Immature natural killer cell (primary cell): Measurements from ENCODE around the gene NFKBIE. TPM values are rescaled to one million over a fixed set of nuclear protein-coding genes. Genes with fewer than 3 reads are reported as not detected.

Experiments used
- DNase-seq, 3 donors: peaks; one replicate each; pipeline ENCODE4 v3.0.0; 2022; ENCODE audit warnings: mixed read lengths in 1 of 3
- H3K27ac Mint-ChIP-seq, 6 donors: one replicate each; pipeline ENCODE4 v1.8.0; 2020; ENCODE audit warnings: mixed read lengths in 6 of 6, mild to moderate bottlenecking in 5 of 6, inconsistent platforms in 4 of 6, moderate library complexity in 3 of 6
- H3K27me3 Mint-ChIP-seq, 3 donors: one replicate each; pipeline ENCODE4 v1.8.0; 2020 to 2021; ENCODE audit warnings: low read depth in 3 of 3, mild to moderate bottlenecking in 3 of 3, mixed read lengths in 3 of 3, moderate library complexity in 3 of 3, inconsistent platforms in 1 of 3
- H3K36me3 Mint-ChIP-seq, 3 donors: one replicate each; pipeline ENCODE4 v1.8.0; 2020; ENCODE audit warnings: mixed read lengths in 3 of 3, inconsistent platforms in 2 of 3, mild to moderate bottlenecking in 2 of 3
- H3K4me1 Mint-ChIP-seq, 2 donors: one replicate each; pipeline ENCODE4 v1.8.0; 2020; ENCODE audit warnings: inconsistent platforms in 2 of 2, mild to moderate bottlenecking in 2 of 2, mixed read lengths in 2 of 2, moderate library complexity in 1 of 2
- H3K4me3 Mint-ChIP-seq, 5 donors: one replicate each; pipeline ENCODE4 v1.8.0; 2020; ENCODE audit warnings: mild to moderate bottlenecking in 5 of 5, mixed read lengths in 5 of 5, inconsistent platforms in 3 of 5, moderate library complexity in 3 of 5
- H3K9me3 Mint-ChIP-seq, 6 donors: one replicate each; pipeline ENCODE4 v1.8.0; 2020; ENCODE audit warnings: mild to moderate bottlenecking in 6 of 6, mixed read lengths in 6 of 6, inconsistent platforms in 4 of 6, moderate library complexity in 3 of 6
- polyA plus RNA-seq, 3 donors: library from polyadenylated mRNA; unstranded; fragments of 300-500 nt; fragmentation: Illumina TruSeq; gene quantifications; one replicate each; pipeline ENCODE4 v1.2.3, GENCODE V29; 2021

Gene NFKBIE
- polyA plus RNA-seq, 3 donors from 2014 or later, result 3.8 to 8.4 (median 8.3) TPM

DNA sequence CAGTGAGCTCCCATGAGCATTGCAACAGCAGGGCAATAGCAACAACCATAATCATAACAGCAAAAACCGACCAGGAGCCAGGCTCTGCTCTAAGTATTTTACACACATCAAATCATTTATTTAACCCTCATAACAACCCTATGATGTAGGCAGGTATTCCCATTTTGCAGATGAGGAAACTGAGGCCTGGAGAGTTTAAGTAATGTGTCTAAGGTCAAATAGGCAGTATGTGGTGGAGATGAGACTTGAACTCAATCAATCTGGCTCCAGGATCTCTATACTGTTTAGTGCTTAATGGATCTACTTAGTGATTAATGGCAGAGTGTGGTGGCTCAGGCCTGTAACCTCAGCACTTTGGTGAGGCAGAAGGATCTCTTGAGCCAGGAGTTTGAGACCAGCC, 8.3 kb upstream of the NFKBIE start:
- H3K4me1 Mint-ChIP-seq, result peaks cover 12 to 13% of the 10 kb centered on the region in 2 donors
- H3K9me3 Mint-ChIP-seq, result no peaks in the 10 kb centered on the region
- no peak overlapping the region for H3K27ac Mint-ChIP-seq
- H3K27me3 Mint-ChIP-seq, result peaks cover 17 to 43% (median 25%) of the 10 kb centered on the region in 3 donors
- DNase-seq, result no peak
- peak overlapping the region in 1 of 5 donors; percentile 46 for H3K4me3 Mint-ChIP-seq
- peaks cover 0 to 4% (median 0%) of the 10 kb centered on the region in 3 donors for H3K36me3 Mint-ChIP-seq

DNA sequence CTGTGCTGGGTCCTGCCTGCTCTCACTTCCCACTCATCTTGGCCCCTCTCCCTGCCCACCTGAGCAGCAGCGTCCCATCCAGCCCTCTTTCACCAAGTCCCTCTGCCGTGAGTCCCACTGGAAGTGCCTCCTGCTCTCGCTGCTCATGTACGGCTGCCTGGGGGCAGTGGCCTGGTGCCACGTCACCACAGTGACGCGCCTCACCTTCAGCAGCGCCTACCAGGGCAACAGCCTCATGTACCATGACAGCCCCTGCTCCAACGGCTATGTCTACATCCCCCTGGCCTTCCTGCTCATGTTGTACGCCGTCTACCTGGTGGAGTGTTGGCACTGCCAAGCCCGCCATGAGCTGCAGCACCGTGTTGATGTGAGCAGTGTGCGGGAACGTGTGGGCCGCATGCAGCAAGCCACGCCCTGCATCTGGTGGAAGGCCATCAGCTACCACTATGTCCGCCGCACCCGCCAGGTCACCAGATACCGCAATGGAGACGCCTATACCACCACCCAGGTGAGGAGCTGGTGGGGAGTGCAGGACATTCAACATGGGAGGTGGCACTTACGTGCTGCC, 7.7 kb upstream of the NFKBIE start:
- H3K9me3 Mint-ChIP-seq, result no peaks in the 10 kb centered on the region
- H3K36me3 Mint-ChIP-seq, result peaks cover 0 to 4% (median 0%) of the 10 kb centered on the region in 3 donors
- peaks cover 15 to 42% (median 25%) of the 10 kb centered on the region in 3 donors for H3K27me3 Mint-ChIP-seq
- H3K4me3 Mint-ChIP-seq, result peak overlapping the region in 1 of 5 donors; percentile 46
- DNase-seq, result no peak
- peaks cover 12 to 13% of the 10 kb centered on the region in 2 donors for H3K4me1 Mint-ChIP-seq
- H3K27ac Mint-ChIP-seq, result no peak overlapping the region

GRCh38 chr6:44272529-44272928, 7.2 kb upstream of the NFKBIE start:
- Mint-ChIP-seq H3K27ac (no peak overlapping the region), H3K27me3 (peaks cover 15 to 38% (median 25%) of the 10 kb centered on the region in 3 donors), H3K9me3 (no peaks in the 10 kb centered on the region), H3K4me1 (peaks cover 13 to 14% of the 10 kb centered on the region in 2 donors), H3K36me3 (peaks cover 0 to 4% (median 0%) of the 10 kb centered on the region in 3 donors), H3K4me3 (peak overlapping the region in 3 of 5 donors; percentile 15 to 37 (median 30))
- DNase-seq, result no peak

- H3K27me3 Mint-ChIP-seq, result peaks cover 15 to 32% (median 25%) of the 10 kb centered on the region in 3 donors
- peaks cover 0 to 4% (median 0%) of the 10 kb centered on the region in 3 donors for H3K36me3 Mint-ChIP-seq
- peak overlapping the region in 1 of 5 donors; percentile 44 for H3K4me3 Mint-ChIP-seq
- no peak overlapping the region for H3K27ac Mint-ChIP-seq
- H3K9me3 Mint-ChIP-seq, result no peaks in the 10 kb centered on the region
- no peak for DNase-seq
- H3K4me1 Mint-ChIP-seq, result peaks cover 13 to 14% of the 10 kb centered on the region in 2 donors
Measured at GRCh38 chr6:44271914-44272313, 6.6 kb upstream of the NFKBIE start.

DNA sequence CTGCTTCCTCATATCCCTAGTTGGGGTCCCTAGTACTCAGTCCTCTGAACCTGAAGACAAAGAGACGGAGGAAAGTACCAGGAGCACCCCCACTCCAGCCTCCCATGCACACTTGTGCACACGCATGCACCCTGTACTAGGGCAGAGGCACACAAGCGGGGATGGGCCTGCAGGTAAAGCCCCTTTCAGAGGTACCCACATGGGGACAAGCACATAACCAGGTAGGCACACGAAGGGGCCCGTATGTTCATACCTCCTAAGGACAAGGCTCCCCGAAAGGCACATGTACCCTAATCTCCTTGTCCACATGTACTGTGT, 6.0 kb upstream of the NFKBIE start:
- Mint-ChIP-seq H3K36me3 (peaks cover 0 to 4% (median 0%) of the 10 kb centered on the region in 3 donors), H3K4me1 (peaks cover 13 to 19% of the 10 kb centered on the region in 2 donors), H3K27me3 (peaks cover 12 to 35% (median 23%) of the 10 kb centered on the region in 3 donors), H3K9me3 (no peaks in the 10 kb centered on the region), H3K27ac (peak overlapping the region in 1 of 6 donors; percentile 50), H3K4me3 (peak overlapping the region; percentile 68 to 81 (median 70))
- DNase-seq, result no peak

DNA sequence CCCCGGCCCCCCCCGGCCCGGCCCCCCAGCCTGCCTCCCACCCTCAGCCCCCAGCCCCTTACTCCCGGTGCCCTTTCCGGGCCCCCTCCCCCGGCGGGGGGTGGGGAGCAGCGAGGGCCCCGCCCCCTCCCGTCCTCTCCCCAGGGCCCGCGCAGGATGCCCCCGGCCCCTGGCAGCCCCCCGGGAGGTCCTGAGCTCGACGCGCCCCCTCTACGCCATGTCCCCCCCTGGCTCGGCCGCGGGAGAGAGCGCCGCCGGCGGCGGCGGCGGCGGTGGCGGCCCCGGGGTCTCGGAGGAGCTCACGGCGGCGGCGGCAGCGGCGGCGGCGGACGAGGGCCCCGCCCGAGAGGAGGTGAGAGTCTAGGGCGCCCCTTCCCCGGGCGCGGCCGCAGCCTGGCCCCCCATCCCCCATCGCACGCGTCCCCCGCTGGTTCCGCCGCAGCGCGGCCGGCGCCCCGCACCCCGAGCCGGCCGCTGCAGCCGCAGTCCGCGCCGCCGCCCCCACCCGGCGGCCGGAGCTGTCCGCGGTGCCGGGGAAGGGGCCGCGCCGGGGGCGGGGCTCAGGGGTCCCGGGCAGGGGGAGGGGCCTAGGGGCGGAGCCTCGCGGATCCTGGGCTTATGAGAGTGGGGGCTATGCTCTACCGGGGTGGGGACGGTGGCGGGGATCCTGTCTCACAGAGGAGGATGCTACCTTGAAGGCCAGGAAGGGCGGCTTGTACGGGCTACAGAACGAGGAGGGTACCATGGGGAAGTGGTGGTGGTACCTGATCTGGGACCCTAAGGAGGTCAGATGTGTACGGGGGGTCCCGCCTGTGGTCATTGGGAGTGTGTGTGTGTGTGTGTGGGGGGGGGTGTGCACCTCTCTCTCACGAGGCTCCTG, 5.4 kb upstream of the NFKBIE start:
- DNase-seq, result no peak
- Mint-ChIP-seq H3K36me3 (peaks cover 0 to 4% (median 0%) of the 10 kb centered on the region in 3 donors), H3K27me3 (peaks cover 12 to 35% (median 23%) of the 10 kb centered on the region in 3 donors), H3K4me1 (peaks cover 18 to 22% of the 10 kb centered on the region in 2 donors), H3K4me3 (peak overlapping the region; percentile 68 to 81 (median 70)), H3K9me3 (no peaks in the 10 kb centered on the region), H3K27ac (no peak overlapping the region)

- no peaks in the 10 kb centered on the region for H3K9me3 Mint-ChIP-seq
- peaks cover 0 to 4% (median 0%) of the 10 kb centered on the region in 3 donors for H3K36me3 Mint-ChIP-seq
- H3K4me1 Mint-ChIP-seq, result peaks cover 19 to 22% of the 10 kb centered on the region in 2 donors
- no peak for DNase-seq
- no peak within 1 kb of the TSS for H3K27ac Mint-ChIP-seq
- H3K4me3 Mint-ChIP-seq, result peak within 1 kb of the TSS; percentile 68 to 81 (median 70)
- H3K27me3 Mint-ChIP-seq, result peaks cover 12 to 35% (median 28%) of the 10 kb centered on the region in 3 donors
Measured at GRCh38 chr6:44269921-44270525, 4.7 kb upstream of the NFKBIE start, which contains the start of gene TMEM151B. TSS of gene TMEM151B (plus strand) at chr6:44270450. CDS start at chr6:44270743, 293 bp downstream.

GRCh38 chr6:44269178-44269920, 4.0 kb upstream of the NFKBIE start:
- Mint-ChIP-seq H3K27me3 (peaks cover 9 to 30% (median 30%) of the 10 kb centered on the region in 3 donors), H3K4me1 (peaks cover 21 to 25% of the 10 kb centered on the region in 2 donors), H3K9me3 (no peaks in the 10 kb centered on the region), H3K27ac (no peak overlapping the region), H3K36me3 (peaks cover 0 to under 1% (median 0%) of the 10 kb centered on the region in 3 donors), H3K4me3 (peak overlapping the region; percentile 25 to 60 (median 52))
- no peak for DNase-seq

- Mint-ChIP-seq H3K9me3 (peaks cover 0 to 2% (median 0%) of the 10 kb centered on the region in 6 donors), H3K4me3 (peak overlapping the region in 1 of 5 donors; percentile 18), H3K36me3 (no peaks in the 10 kb centered on the region), H3K4me1 (peaks cover 31 to 37% of the 10 kb centered on the region in 2 donors), H3K27me3 (peaks cover 9 to 30% (median 21%) of the 10 kb centered on the region in 3 donors), H3K27ac (peak overlapping the region in 3 of 6 donors; percentile 36 to 61 (median 58))
- peak; percentile 48 to 52 (median 49) for DNase-seq
Measured at GRCh38 chr6:44268095-44268628, 2.8 kb upstream of the NFKBIE start.

DNA sequence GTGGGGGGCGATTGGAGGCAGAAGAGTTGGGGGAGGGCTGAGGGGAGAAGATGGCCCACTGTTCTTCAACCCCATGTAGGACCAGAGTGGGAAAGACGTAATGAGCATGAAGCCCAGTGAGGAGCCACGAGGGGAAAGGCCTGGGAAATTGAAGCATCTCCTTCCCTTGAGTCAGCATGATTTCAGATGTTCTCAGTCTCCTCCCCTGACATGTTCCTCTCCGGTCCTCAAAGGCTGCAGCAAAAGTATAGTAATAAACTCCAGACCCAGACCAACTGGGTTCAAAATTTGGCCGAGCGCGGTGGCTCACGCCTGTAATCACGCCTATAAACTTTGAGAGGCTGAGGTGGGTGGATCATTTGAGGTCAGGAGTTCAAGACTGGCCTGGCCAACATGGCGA, 1.9 kb upstream of the NFKBIE start:
- H3K27me3 Mint-ChIP-seq, result peaks cover 9 to 24% (median 18%) of the 10 kb centered on the region in 3 donors

GRCh38 chr6:44266347-44266746, 996 bp upstream of the NFKBIE start:
- Mint-ChIP-seq H3K4me1 (peaks cover 39 to 47% of the 10 kb centered on the region in 2 donors), H3K27me3 (peaks cover 4 to 21% (median 14%) of the 10 kb centered on the region in 3 donors), H3K4me3 (peak overlapping the region; percentile 89 to 95 (median 92)), H3K27ac (peak overlapping the region; percentile 78 to 95 (median 92)), H3K9me3 (peaks cover 0 to 2% (median 0%) of the 10 kb centered on the region in 6 donors), H3K36me3 (no peaks in the 10 kb centered on the region)
- no peak for DNase-seq

More for the DNA sequence above, 1.9 kb upstream of the NFKBIE start:
- Mint-ChIP-seq H3K36me3 (no peaks in the 10 kb centered on the region), H3K27ac (peak overlapping the region; percentile 78 to 95 (median 92)), H3K9me3 (peaks cover 0 to 2% (median 0%) of the 10 kb centered on the region in 6 donors), H3K4me3 (no peak overlapping the region), H3K4me1 (peaks cover 40 to 46% of the 10 kb centered on the region in 2 donors)
- no peak for DNase-seq

GRCh38 chr6:44265722-44266233, 427 bp upstream of the NFKBIE start:
- Mint-ChIP-seq H3K27me3 (peaks cover 0 to 18% (median 11%) of the 10 kb centered on the region in 3 donors), H3K4me3 (peak overlapping the region; percentile 89 to 95 (median 92)), H3K9me3 (peaks cover 0 to 2% (median 0%) of the 10 kb centered on the region in 6 donors), H3K4me1 (peaks cover 41 to 48% of the 10 kb centered on the region in 2 donors), H3K36me3 (peaks cover 4 to 5% (median 5%) of the 10 kb centered on the region in 3 donors), H3K27ac (peak overlapping the region; percentile 78 to 95 (median 94))
- no peak for DNase-seq
